ENCODE measurements around the gene RGL1.

Gene RGL1

GRCh38 chr1:183787704-183788103 is 17.2 kb upstream of the RGL1 start:
- no peak for DNase-seq

GRCh38 chr1:183791319-183791718 is 13.6 kb upstream of the RGL1 start:
- no peak for DNase-seq

GRCh38 chr1:183792300-183792699 is 12.6 kb upstream of the RGL1 start:
- DNase-seq, result no peak

- no peak for DNase-seq
Measured at GRCh38 chr1:183794088-183794487, 10.8 kb upstream of the RGL1 start.

- DNase-seq, result no peak
Measured at GRCh38 chr1:183800449-183800848, 4.5 kb upstream of the RGL1 start.

GRCh38 chr1:183801649-183802048 is 3.3 kb upstream of the RGL1 start:
- DNase-seq, result no peak

- no peak for DNase-seq
Measured at GRCh38 chr1:183804387-183804786, 533 bp upstream of the RGL1 start.

- no peak for DNase-seq
Measured at GRCh38 chr1:183806125-183806524, 1.2 kb downstream of the RGL1 start.

GRCh38 chr1:183806675-183807074 is 1.8 kb downstream of the RGL1 start:
- no peak for DNase-seq

GRCh38 chr1:183807549-183808168 is 2.7 kb downstream of the RGL1 start:
- DNase-seq, result no peak

GRCh38 chr1:183808296-183809027 is 3.5 kb downstream of the RGL1 start:
- DNase-seq, result no peak

GRCh38 chr1:183810121-183810520 is 5.2 kb downstream of the RGL1 start:
- DNase-seq, result no peak

- DNase-seq, result no peak
Measured at GRCh38 chr1:183810756-183811544, 6.0 kb downstream of the RGL1 start.

GRCh38 chr1:183812128-183812527 is 7.2 kb downstream of the RGL1 start:
- DNase-seq, result no peak

GRCh38 chr1:183812686-183813569 is 8.0 kb downstream of the RGL1 start:
- DNase-seq, result no peak

- no peak for DNase-seq
Measured at GRCh38 chr1:183814121-183814681, 9.3 kb downstream of the RGL1 start.

- no peak for DNase-seq
Measured at GRCh38 chr1:183816110-183816509, 11.2 kb downstream of the RGL1 start.

GRCh38 chr1:183817576-183818288 is 12.8 kb downstream of the RGL1 start:
- DNase-seq, result no peak

- no peak for DNase-seq
Measured at GRCh38 chr1:183819059-183819458, 14.1 kb downstream of the RGL1 start.

GRCh38 chr1:183821309-183821888 is 16.5 kb downstream of the RGL1 start:
- DNase-seq, result no peak

- no peak for DNase-seq
Measured at GRCh38 chr1:183821889-183822611, 17.1 kb downstream of the RGL1 start.

All from activated CD4-positive, CD25-positive, alpha-beta regulatory T cell treated with anti-CD3 and anti-CD28 coated beads, Interleukin-2, amount 50 U/mL, for 72 hours (primary cell).